OCI-LY3 (cell line): ENCODE data around the gene PITRM1.
"Not testable (repeated sequence)": the region's sequence is repeated elsewhere in the genome, so short reads cannot be mapped to it uniquely, and the experiment has no call there.

Experiments used
- H2AFZ ChIP-seq: fragments of 200-600, 300-600 bp; shearing (Covaris generic); 2 replicates; pipeline ENCODE4 v1.6.0; 2014; ENCODE audit warnings: antibody characterized with exemption, low read depth, low read length
- H3K27ac ChIP-seq: fragments of 200-600, 300-600 bp; sonication (generic); 2 replicates; pipeline ENCODE4 v1.5.1; 2014; ENCODE audit warnings: mild to moderate bottlenecking, low read length, moderate library complexity, mixed read lengths
- H3K27me3 ChIP-seq: fragments of 200-600, 300-600 bp; sonication (generic); 2 replicates; pipeline ENCODE4 v1.6.1; 2014; ENCODE audit warnings: low read depth, low read length, mixed read lengths
- H3K36me3 ChIP-seq: fragments of 200-600, 300-600 bp; sonication (generic); replicated peaks from 2 replicates; pipeline ENCODE3; 2014; ENCODE audit warnings: low read depth, low read length, mixed read lengths
- H3K4me1 ChIP-seq: fragments of 300-600, 200-600 bp; sonication (generic); 2 replicates; pipeline ENCODE4 v1.6.1; 2014; ENCODE audit warnings: low read length, mixed read lengths
- H3K4me2 ChIP-seq: fragments of 200-600, 300-600 bp; sonication (generic); 2 replicates; pipeline ENCODE4 v1.6.1; 2014; ENCODE audit warnings: low read length, mixed read lengths
- H3K4me3 ChIP-seq: fragments of 300-600, 200-600 bp; sonication (generic); 2 replicates; pipeline ENCODE4 v1.5.1; 2014; ENCODE audit warnings: antibody characterized with exemption, mild to moderate bottlenecking, low read length, moderate library complexity
- H3K79me2 ChIP-seq: fragments of 300-600, 200-600 bp; shearing (Covaris generic); 2 replicates; pipeline ENCODE4 v1.6.1; 2014; ENCODE audit warnings: mild to moderate bottlenecking, low read length, mixed read lengths
- H3K9ac ChIP-seq: fragments of 300-600, 200-600 bp; shearing (Covaris generic); 2 replicates; pipeline ENCODE4 v1.6.0; 2014; ENCODE audit warnings: mild to moderate bottlenecking, low read length, moderate library complexity
- H3K9me3 ChIP-seq: fragments of 200-600, 300-600 bp; shearing (Covaris generic); 2 replicates; pipeline ENCODE4 v1.6.1; 2014; ENCODE audit warnings: low read length, mixed read lengths; ENCODE audit not compliant: insufficient read depth
- H4K20me1 ChIP-seq: fragments of 200-600, 300-600 bp; sonication (generic); 2 replicates; pipeline ENCODE4 v1.6.1; 2016; ENCODE audit warnings: low read length, mixed read lengths; ENCODE audit not compliant: insufficient read depth
- CTCF ChIP-seq: fragments of 200-600, 300-600 bp; sonication (generic); IDR thresholded peaks from 2 replicates; pipeline ENCODE4 v1.5.1; 2014; ENCODE audit warnings: antibody characterized with exemption, low read length, low read depth
- EZH2phosphoT487 ChIP-seq: fragments of 200-600 bp; shearing (Covaris generic); IDR thresholded peaks from 2 replicates; pipeline ENCODE4 v1.6.1; 2018; ENCODE audit warnings: antibody characterized with exemption, mixed run types, low read depth

PITRM1 gene

GRCh38 chr10:3193751-3194150 is 21.2 kb upstream of the PITRM1 start:
- Histone ChIP-seq H3K27me3 (peaks cover 25% of the 10 kb centered on the region), H2AFZ (no peak overlapping the region), H3K9ac (no peak overlapping the region)

GRCh38 chr10:3192856-3193635 is 20.5 kb upstream of the PITRM1 start:
- Histone ChIP-seq H4K20me1 (no peaks in the 10 kb centered on the region), H3K9ac (no peak overlapping the region), H3K4me2 (no peak overlapping the region; the same call in 1 of the 2 replicates), H3K9me3 (no peaks in the 10 kb centered on the region), H2AFZ (no peak overlapping the region), H3K36me3 (no peaks in the 10 kb centered on the region), H3K4me3 (no peak overlapping the region), H3K27ac (no peak overlapping the region), H3K79me2 (no peaks in the 10 kb centered on the region), H3K27me3 (peaks cover 20% of the 10 kb centered on the region), H3K4me1 (peaks cover 15% of the 10 kb centered on the region)
- TF ChIP-seq CTCF: peak; percentile 68
- no peak for TF ChIP-seq EZH2phosphoT487

More at GRCh38 chr10:3193751-3194150, 21.2 kb upstream of the PITRM1 start:
- H3K4me3 ChIP-seq: no peak overlapping the region
- no peaks in the 10 kb centered on the region for H3K9me3 ChIP-seq
- H3K4me1 ChIP-seq: peaks cover 16% of the 10 kb centered on the region
- TF ChIP-seq CTCF (no peak), EZH2phosphoT487 (no peak)
- H3K36me3 ChIP-seq: no peaks in the 10 kb centered on the region
- H4K20me1 ChIP-seq: no peaks in the 10 kb centered on the region
- H3K4me2 ChIP-seq: no peak overlapping the region; the same call in 1 of the 2 replicates
- H3K79me2 ChIP-seq: no peaks in the 10 kb centered on the region
- H3K27ac ChIP-seq: no peak overlapping the region

GRCh38 chr10:3190817-3191216 is 18.2 kb upstream of the PITRM1 start:
- Histone ChIP-seq H3K4me2 (no peak overlapping the region), H3K4me3 (no peak overlapping the region), H3K4me1 (0 out of 2 replicates have a peak, but pooled peaks cover 2% of the 10 kb centered on the region), H4K20me1 (no peaks in the 10 kb centered on the region), H3K9ac (no peak overlapping the region), H3K9me3 (no peaks in the 10 kb centered on the region), H3K79me2 (no peaks in the 10 kb centered on the region), H3K27me3 (peaks cover 10% of the 10 kb centered on the region), H3K27ac (no peak overlapping the region), H2AFZ (no peak overlapping the region), H3K36me3 (no peaks in the 10 kb centered on the region)
- TF ChIP-seq EZH2phosphoT487: no peak
- TF ChIP-seq CTCF: no peak

- not testable (repeated sequence) for H3K4me3 ChIP-seq
Measured at GRCh38 chr10:3187229-3187628, 14.6 kb upstream of the PITRM1 start.

More at GRCh38 chr10:3187229-3187628, 14.6 kb upstream of the PITRM1 start:
- H3K4me2 ChIP-seq, H2AFZ ChIP-seq, H3K27ac ChIP-seq, H3K27me3 ChIP-seq, H4K20me1 ChIP-seq, H3K79me2 ChIP-seq, H3K4me1 ChIP-seq, H3K36me3 ChIP-seq, H3K9ac ChIP-seq, H3K9me3 ChIP-seq: not testable (repeated sequence)
